Ascending aorta (tissue), 2 donors: Measurements from ENCODE around the gene P3H3. TPM values are rescaled to one million over a fixed set of nuclear protein-coding genes. Genes with fewer than 3 reads are reported as not detected.

ENCODE experiments used
- DNase-seq, 2 donors: peaks; one replicate each; pipeline ENCODE4 v3.0.0-alpha.2; 2019; ENCODE audit warnings: low spot score in 2 of 2
- H3K27ac ChIP-seq, 2 donors: fragments of 200-600 bp; sonication (generic); one replicate each; pipeline ENCODE4 v1.5.1; 2016 to 2017; ENCODE audit warnings: mild to moderate bottlenecking in 1 of 2
- H3K27me3 ChIP-seq: fragments of 200-600 bp; sonication (generic); one replicate; pipeline ENCODE4 v1.5.1; 2017
- H3K36me3 ChIP-seq, 2 donors: fragments of 200-600 bp; sonication (generic); one replicate each; pipeline ENCODE4 v1.5.1; 2016
- H3K4me1 ChIP-seq, 2 donors: fragments of 200-600 bp; sonication (generic); one replicate each; pipeline ENCODE4 v1.5.1; 2016 to 2017; ENCODE audit warnings: mild to moderate bottlenecking in 1 of 2
- H3K4me3 ChIP-seq, 2 donors: fragments of 200-600 bp; sonication (generic); one replicate each; pipeline ENCODE4 v1.5.1; 2016 to 2017; ENCODE audit warnings: mild to moderate bottlenecking in 1 of 2
- H3K9me3 ChIP-seq, 2 donors: fragments of 200-600 bp; sonication (generic); one replicate each; pipeline ENCODE4 v1.5.1; 2016
- CTCF ChIP-seq, 3 experiments: fragments of 200-600 bp in 2 of 3; fragments of 450-650 bp in 1 of 3; sonication (generic) in 2 of 3; IDR thresholded peaks; one replicate each; pipeline ENCODE4 v1.5.1; 2016 to 2019; ENCODE audit warnings: antibody characterized with exemption in 3 of 3, mild to moderate bottlenecking in 1 of 3, moderate library complexity in 1 of 3
- intact Hi-C: fragments of 100-400 bp; cut with DNase I; formaldehyde crosslinking; loops from one replicate; pipeline ENCODE4 v1.15.1; 2023
- total RNA-seq: library from RNA; depleted of rRNA; stranded (reverse); fragments of >200 nt; gene quantifications from one replicate; pipeline ENCODE4 v1.1.0, GENCODE V29; 2016

P3H3 gene
- total RNA-seq, 1 donor from 2014 or later = 62.2 TPM

GRCh38 chr12:6782850-6783566 is 45.2 kb upstream of the P3H3 start:
- peaks cover 5 to 7% of the 10 kb centered on the region in 2 donors for H3K4me1 ChIP-seq
- H3K4me3 ChIP-seq = no peak overlapping the region
- intact Hi-C loops = no loop called here
- H3K9me3 ChIP-seq = no peaks in the 10 kb centered on the region
- no peak overlapping the region for H3K27ac ChIP-seq
- no peaks in the 10 kb centered on the region for H3K27me3 ChIP-seq
- TF ChIP-seq CTCF (IDR thresholded peaks at IDR 0.05) = no peak
- no peak for DNase-seq
- H3K36me3 ChIP-seq = no peaks in the 10 kb centered on the region

- no peak for DNase-seq
- TF ChIP-seq CTCF (IDR thresholded peaks at IDR 0.05) = no peak
- Histone ChIP-seq H3K9me3 (no peaks in the 10 kb centered on the region), H3K4me1 (peaks cover 0 to 4% of the 10 kb centered on the region in 2 donors), H3K27me3 (no peaks in the 10 kb centered on the region), H3K27ac (no peak overlapping the region), H3K4me3 (no peak overlapping the region), H3K36me3 (no peaks in the 10 kb centered on the region)
- intact Hi-C loops = no loop called here
Observed at GRCh38 chr12:6783828-6784227, 44.4 kb upstream of the P3H3 start.

- no peak for DNase-seq
- no peak for TF ChIP-seq CTCF (IDR thresholded peaks at IDR 0.05)
- Histone ChIP-seq H3K4me3 (no peak overlapping the region), H3K27ac (no peak overlapping the region), H3K9me3 (no peaks in the 10 kb centered on the region), H3K27me3 (no peaks in the 10 kb centered on the region), H3K4me1 (peaks cover 0 to under 1% of the 10 kb centered on the region in 2 donors), H3K36me3 (no peaks in the 10 kb centered on the region)
- intact Hi-C loops = no loop called here
Observed at GRCh38 chr12:6784296-6784695, 43.9 kb upstream of the P3H3 start.

DNA sequence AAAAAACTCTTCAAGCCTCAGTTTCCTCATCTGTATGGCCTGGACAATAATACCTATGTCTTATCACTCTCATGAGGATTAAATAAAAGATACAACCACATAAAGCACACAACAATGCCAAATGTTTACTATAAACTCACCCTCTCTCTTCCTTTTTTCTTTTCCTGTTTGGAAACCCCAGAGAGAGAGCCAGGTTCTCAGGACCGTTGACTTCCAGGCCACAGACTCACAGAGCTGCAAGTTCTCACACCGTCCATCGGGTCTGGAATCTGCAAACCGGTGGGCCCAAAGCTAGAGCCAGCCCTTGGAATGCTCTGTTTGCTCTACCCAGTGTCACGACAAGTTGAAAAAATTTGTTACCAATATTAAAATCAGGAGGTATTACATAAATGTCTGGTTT is 43.4 kb upstream of the P3H3 start:
- DNase-seq = no peak
- Histone ChIP-seq H3K27ac (no peak overlapping the region), H3K9me3 (no peaks in the 10 kb centered on the region), H3K4me3 (no peak overlapping the region), H3K36me3 (no peaks in the 10 kb centered on the region), H3K27me3 (no peaks in the 10 kb centered on the region), H3K4me1 (no peaks in the 10 kb centered on the region)
- intact Hi-C loops = no loop called here
- no peak for TF ChIP-seq CTCF (IDR thresholded peaks at IDR 0.05)

- no peak for DNase-seq
- Histone ChIP-seq H3K27me3 (no peaks in the 10 kb centered on the region), H3K9me3 (no peaks in the 10 kb centered on the region), H3K36me3 (no peaks in the 10 kb centered on the region), H3K4me3 (no peak overlapping the region), H3K27ac (no peak overlapping the region), H3K4me1 (no peaks in the 10 kb centered on the region)
- TF ChIP-seq CTCF (IDR thresholded peaks at IDR 0.05) = no peak
- intact Hi-C loops = no loop called here
Observed at GRCh38 chr12:6786416-6787094, 41.7 kb upstream of the P3H3 start.
